GM20431 (cell line): ENCODE measurements around the gene LRRFIP1.
"Not testable (repeated sequence)": the region's sequence is repeated elsewhere in the genome, so short reads cannot be mapped to it uniquely, and the experiment has no call there.

ENCODE experiments used
- in situ Hi-C: fragments of 300-500 bp; cut with MseI, MboI; formaldehyde crosslinking; loops from one replicate; pipeline ENCODE4 v1.15.0; 2020; ENCODE audit warnings: low sequenced_read_pairs; ENCODE audit not compliant: unreplicated experiment

LRRFIP1 gene

GRCh38 chr2:237627441-237628246, at the start of gene LRRFIP1:
LRRFIP1 (plus strand) TSS chr2:237627587; CDS start chr2:237627645, 58 bp downstream.
- in situ Hi-C loops: no loop called here

- in situ Hi-C loops: no loop called here
Observed at GRCh38 chr2:237577956-237578870, 49.2 kb upstream of the LRRFIP1 start.

- in situ Hi-C loops: no loop called here
Observed at GRCh38 chr2:237581326-237581725, 46.1 kb upstream of the LRRFIP1 start.

GRCh38 chr2:237581751-237582746, 45.3 kb upstream of the LRRFIP1 start:
- in situ Hi-C loops: no loop called here

- in situ Hi-C loops: no loop called here
Observed at GRCh38 chr2:237583385-237584295, 43.7 kb upstream of the LRRFIP1 start.

- in situ Hi-C loops: no loop called here
Observed at GRCh38 chr2:237585590-237586221, 41.7 kb upstream of the LRRFIP1 start.

GRCh38 chr2:237588044-237588696, 39.2 kb upstream of the LRRFIP1 start:
- in situ Hi-C loops: no loop called here

GRCh38 chr2:237590272-237591140, 36.9 kb upstream of the LRRFIP1 start, which contains the start of gene RAB17:
RAB17 (minus strand) TSS chr2:237590734; CDS start chr2:237586154, 4,580 bp downstream.
- in situ Hi-C loops: no loop called here

- in situ Hi-C loops: no loop called here
Observed at GRCh38 chr2:237591141-237591881, 36.1 kb upstream of the LRRFIP1 start.

GRCh38 chr2:237592425-237592980, 34.9 kb upstream of the LRRFIP1 start:
- in situ Hi-C loops: no loop called here

- in situ Hi-C loops: no loop called here
Observed at GRCh38 chr2:237593036-237593435, 34.4 kb upstream of the LRRFIP1 start.

GRCh38 chr2:237593596-237594320, 33.6 kb upstream of the LRRFIP1 start:
- in situ Hi-C loops: no loop called here

- in situ Hi-C loops: no loop called here
Observed at GRCh38 chr2:237594514-237594871, 32.9 kb upstream of the LRRFIP1 start.

GRCh38 chr2:237595829-237596519, 31.4 kb upstream of the LRRFIP1 start:
- in situ Hi-C loops: not testable (repeated sequence)
